A549 (cell line): Measurements from ENCODE around the gene ZNF670. TPM values are rescaled to one million over a fixed set of nuclear protein-coding genes. Genes with fewer than 3 reads are reported as not detected.
A peak's percentile ranks its signal among the peaks of the same experiment; 100 is the strongest.

Experiments
- ATAC-seq, 2 experiments: fragments of 200-7000 bp in 1 of 2; fragments of >200 bp in 1 of 2; cut with Nextera tagmentation in 1 of 2; cut with Tn5 transposase in 1 of 2; 3 replicates each; pipeline versions ENCODE4 v1.8.0 to v1.9.1; 2018 to 2020; ENCODE audit warnings: mild to moderate bottlenecking in 1 of 2, moderate library complexity in 1 of 2
- CTCF ChIA-PET: fragments of 300-600 bp; sonication (Branson Sonifier 250); formaldehyde crosslinking; extraction: SDS; loops from one replicate; lab custom pipeline; 2021; ENCODE audit warnings: antibody characterized with exemption, inconsistent platforms; lab: Yijun Ruan, JAX
- POLR2A ChIA-PET: fragments of 350-600 bp; formaldehyde crosslinking; extraction: SDS; loops from one replicate; lab custom pipeline; 2021; ENCODE audit warnings: antibody characterized with exemption, inconsistent platforms; lab: Yijun Ruan, JAX
- DNase-seq, 2 experiments: peaks; one replicate each; pipeline versions ENCODE4 v3.0.0 to v3.0.0-alpha.2; 2011 to 2016; ENCODE audit warnings: low read depth in 1 of 2, low spot score in 1 of 2
- FAIRE-seq: peaks from 2 replicates; lab custom pipeline; 2011; peaks lifted over from hg19 to GRCh38; lab: Jason Lieb, UNC
- H3K27ac ChIP-seq, 2 experiments: fragments of >200 bp; sonication (Bioruptor Twin); formaldehyde crosslinking; 3 replicates each; pipeline ENCODE4 v1.5.1; 2016 to 2017
- H3K4me1 ChIP-seq: fragments of >200 bp; sonication (Bioruptor Twin); formaldehyde crosslinking; 3 replicates; pipeline ENCODE4 v1.6.1; 2016
- H3K4me2 ChIP-seq: fragments of >200 bp; sonication (Bioruptor Twin); formaldehyde crosslinking; 3 replicates; pipeline ENCODE4 v1.6.1; 2016
- H3K4me3 ChIP-seq: fragments of >200 bp; sonication (Bioruptor Twin); formaldehyde crosslinking; 3 replicates; pipeline ENCODE4 v1.5.1; 2016
- H3K9me3 ChIP-seq: fragments of >200 bp; sonication (Bioruptor Twin); formaldehyde crosslinking; 3 replicates; pipeline ENCODE4 v1.6.1; 2016
- BHLHE40 ChIP-seq: IDR thresholded peaks from 2 replicates; pipeline ENCODE4 v1.6.1; 2012; ENCODE audit warnings: low read depth, low read length, inconsistent platforms
- CBX8 ChIP-seq: fragments of 200-600 bp; sonication (generic); IDR thresholded peaks from 2 replicates; pipeline ENCODE4 v1.6.1; 2016
- CEBPB ChIP-seq, 2 experiments: fragments of >200 bp in 1 of 2; sonication (Bioruptor Twin) in 1 of 2; formaldehyde crosslinking in 1 of 2; IDR thresholded peaks; 2 replicates each; pipeline ENCODE4 v1.6.1; 2012 to 2016
- CHD4 ChIP-seq: fragments of 200-600 bp; sonication (generic); IDR thresholded peaks from 2 replicates; pipeline ENCODE4 v1.6.1; 2016; ENCODE audit warnings: antibody characterized with exemption, mild to moderate bottlenecking, borderline replicate concordance
- EHF ChIP-seq: fragments of 250-450 bp; sonication (Bioruptor Pico); IDR thresholded peaks from 2 replicates; pipeline ENCODE4 v1.5.0; 2020; ENCODE audit warnings: mild to moderate bottlenecking
- EP300 ChIP-seq, 2 experiments: fragments of >200 bp; sonication (Bioruptor Twin); formaldehyde crosslinking; IDR thresholded peaks; 2 replicates in 1 of 2; 3 replicates in 1 of 2; pipeline ENCODE4 v1.6.1; 2016 to 2017
- ESRRA ChIP-seq: fragments of 150-350 bp; IDR thresholded peaks from 2 replicates; pipeline ENCODE4 v1.6.1; 2014; ENCODE audit warnings: mild to moderate bottlenecking, low read length, borderline replicate concordance
- FOSL2 ChIP-seq, 2 experiments: fragments of 450-650 bp in 1 of 2; fragments of >200 bp in 1 of 2; sonication (Bioruptor Twin) in 1 of 2; formaldehyde crosslinking; IDR thresholded peaks; 2 replicates each; pipeline versions ENCODE4 v1.5.0 to v1.6.1; 2016 to 2020; ENCODE audit warnings: mild to moderate bottlenecking in 1 of 2, moderate library complexity in 1 of 2
- HOXA7 ChIP-seq: fragments of 250-450 bp; sonication (Bioruptor Pico); IDR thresholded peaks from 2 replicates; pipeline ENCODE4 v1.5.0; 2020; ENCODE audit warnings: mild to moderate bottlenecking, moderate library complexity
- HOXB13 ChIP-seq: fragments of 250-450 bp; sonication (Bioruptor Pico); IDR thresholded peaks from 2 replicates; pipeline ENCODE4 v1.5.0; 2020; ENCODE audit warnings: low read depth, mild to moderate bottlenecking, moderate library complexity
- HOXB5 ChIP-seq: fragments of 250-450 bp; sonication (Bioruptor Pico); IDR thresholded peaks from 2 replicates; pipeline ENCODE4 v1.5.0; 2020; ENCODE audit warnings: mild to moderate bottlenecking, moderate library complexity
- KDM1A ChIP-seq: fragments of 200-600 bp; sonication (generic); IDR thresholded peaks from 2 replicates; pipeline ENCODE4 v1.6.1; 2016; ENCODE audit warnings: low read depth, mild to moderate bottlenecking
- KDM5A ChIP-seq: fragments of 200-600 bp; sonication (generic); IDR thresholded peaks from 2 replicates; pipeline ENCODE4 v1.6.1; 2016; ENCODE audit warnings: antibody characterized with exemption, mild to moderate bottlenecking
- MAZ ChIP-seq: fragments of 150-350 bp; IDR thresholded peaks from 2 replicates; pipeline ENCODE4 v1.6.1; 2014; ENCODE audit warnings: antibody characterized with exemption, low read depth, low read length, borderline replicate concordance
- NFE2L2 ChIP-seq: fragments of 150-350 bp; conservative IDR thresholded peaks from 2 replicates; pipeline ENCODE4 v1.6.1; 2014; ENCODE audit warnings: low read length
- NPAS2 ChIP-seq: fragments of 250-450 bp; sonication (Bioruptor Pico); IDR thresholded peaks from 2 replicates; pipeline ENCODE4 v1.8.0; 2022; ENCODE audit warnings: mild to moderate bottlenecking, moderate library complexity, borderline replicate concordance
- NR3C1 ChIP-seq: fragments of >200 bp; sonication (Bioruptor Twin); formaldehyde crosslinking; IDR thresholded peaks from 3 replicates; pipeline ENCODE4 v1.6.1; 2017
- PHF8 ChIP-seq: fragments of 200-600 bp; sonication (generic); IDR thresholded peaks from 2 replicates; pipeline ENCODE4 v1.6.1; 2016; ENCODE audit warnings: low read depth, mild to moderate bottlenecking, antibody characterized with exemption, moderate library complexity, borderline replicate concordance
- POLR2A ChIP-seq: IDR thresholded peaks from 2 replicates; pipeline ENCODE4 v1.6.1; 2012; ENCODE audit warnings: mild to moderate bottlenecking, low read length
- RAD21 ChIP-seq, 2 experiments: fragments of >200 bp in 1 of 2; sonication (Bioruptor Twin) in 1 of 2; formaldehyde crosslinking in 1 of 2; IDR thresholded peaks in 1 of 2; conservative IDR thresholded peaks in 1 of 2; 2 replicates in 1 of 2; 3 replicates in 1 of 2; pipeline ENCODE4 v1.6.1; 2012 to 2018; ENCODE audit warnings: inconsistent platforms in 1 of 2
- RCOR1 ChIP-seq: fragments of 150-350 bp; IDR thresholded peaks from 2 replicates; pipeline ENCODE4 v1.6.1; 2014; ENCODE audit warnings: antibody characterized with exemption, low read length, low read depth
- RNF2 ChIP-seq: fragments of 200-600 bp; sonication (generic); IDR thresholded peaks from 2 replicates; pipeline ENCODE4 v1.6.1; 2016; ENCODE audit warnings: low read depth, mild to moderate bottlenecking, antibody characterized with exemption, moderate library complexity, borderline replicate concordance
- SMC3 ChIP-seq: fragments of >200 bp; sonication (Bioruptor Twin); formaldehyde crosslinking; IDR thresholded peaks from 3 replicates; pipeline ENCODE4 v1.6.1; 2018; ENCODE audit warnings: inconsistent platforms
- TP53 ChIP-seq: fragments of 250-450 bp; sonication (Bioruptor Pico); IDR thresholded peaks from 2 replicates; pipeline ENCODE4 v1.5.0; 2021; ENCODE audit warnings: mild to moderate bottlenecking, moderate library complexity
- ZFP36 ChIP-seq: fragments of 450-650 bp; IDR thresholded peaks from 2 replicates; pipeline ENCODE4 v1.6.1; 2014; ENCODE audit warnings: borderline replicate concordance; ENCODE audit not compliant: partially characterized antibody
- ZNF302 ChIP-seq: fragments of 250-450 bp; sonication (Bioruptor Pico); IDR thresholded peaks from 2 replicates; pipeline ENCODE4 v1.9.0; 2021; ENCODE audit warnings: inconsistent platforms, mild to moderate bottlenecking, moderate library complexity
- ZSCAN20 ChIP-seq: fragments of 250-450 bp; sonication (Bioruptor Pico); IDR thresholded peaks from 2 replicates; pipeline ENCODE4 v1.8.0; 2022; ENCODE audit warnings: mild to moderate bottlenecking, moderate library complexity
- WGBS: methylation state at CpG from one replicate; pipeline ENCODE4 v1.1.6; 2017; ENCODE audit errors: missing lambda C conversion rate; 5-methylcytosine and 5-hydroxymethylcytosine counted together
- polyA plus RNA-seq, 4 experiments: library from polyadenylated mRNA; depleted of rRNA in 3 of 4; stranded (reverse); fragments of >200 nt; fragmentation: RNase III in 1 of 4; extraction: RNeasy Plus Mini Kit Qiagen cat#74134 plus additional on column Dnase treatment in 1 of 4; gene quantifications; 2 replicates in 3 of 4; 3 replicates in 1 of 4; pipeline ENCODE4 v1.2.3, GENCODE V29; 2011 to 2017
- TF ChIP-seq, protein P1 (sequence below): IDR thresholded peaks from 2 replicates; pipeline ENCODE4 v1.6.1; 2012
- TF ChIP-seq, protein P2 (sequence below): IDR thresholded peaks from 2 replicates; pipeline ENCODE4 v1.6.1; 2012; ENCODE audit warnings: low read depth, borderline replicate concordance
- TF ChIP-seq, protein P3 (sequence below): fragments of 450-650 bp; IDR thresholded peaks from 2 replicates; pipeline ENCODE4 v1.6.1; 2014; ENCODE audit warnings: antibody characterized with exemption
- TF ChIP-seq, protein P4 (sequence below): fragments of >200 bp; sonication (Bioruptor Twin); formaldehyde crosslinking; IDR thresholded peaks from 2 replicates; pipeline ENCODE4 v1.6.1; 2016
- TF ChIP-seq, protein P5 (sequence below): fragments of >200 bp; sonication (Bioruptor Twin); formaldehyde crosslinking; IDR thresholded peaks from 3 replicates; pipeline ENCODE4 v1.6.1; 2016
- TF ChIP-seq, protein P6 (sequence below): fragments of 250-450 bp; sonication (Bioruptor Pico); IDR thresholded peaks from 2 replicates; pipeline ENCODE4 v1.5.0; 2020; ENCODE audit warnings: low read depth, mild to moderate bottlenecking, moderate library complexity
- TF ChIP-seq, protein P7 (sequence below): fragments of 250-450 bp; sonication (Bioruptor Pico); IDR thresholded peaks from 2 replicates; pipeline ENCODE4 v1.5.0; 2021; ENCODE audit warnings: mild to moderate bottlenecking, moderate library complexity, borderline replicate concordance

The ZNF670 gene
- polyA plus RNA-seq, 2 of the 4 experiments (the other 2 are of a cell fraction): 2.9 to 4.3 TPM

DNA sequence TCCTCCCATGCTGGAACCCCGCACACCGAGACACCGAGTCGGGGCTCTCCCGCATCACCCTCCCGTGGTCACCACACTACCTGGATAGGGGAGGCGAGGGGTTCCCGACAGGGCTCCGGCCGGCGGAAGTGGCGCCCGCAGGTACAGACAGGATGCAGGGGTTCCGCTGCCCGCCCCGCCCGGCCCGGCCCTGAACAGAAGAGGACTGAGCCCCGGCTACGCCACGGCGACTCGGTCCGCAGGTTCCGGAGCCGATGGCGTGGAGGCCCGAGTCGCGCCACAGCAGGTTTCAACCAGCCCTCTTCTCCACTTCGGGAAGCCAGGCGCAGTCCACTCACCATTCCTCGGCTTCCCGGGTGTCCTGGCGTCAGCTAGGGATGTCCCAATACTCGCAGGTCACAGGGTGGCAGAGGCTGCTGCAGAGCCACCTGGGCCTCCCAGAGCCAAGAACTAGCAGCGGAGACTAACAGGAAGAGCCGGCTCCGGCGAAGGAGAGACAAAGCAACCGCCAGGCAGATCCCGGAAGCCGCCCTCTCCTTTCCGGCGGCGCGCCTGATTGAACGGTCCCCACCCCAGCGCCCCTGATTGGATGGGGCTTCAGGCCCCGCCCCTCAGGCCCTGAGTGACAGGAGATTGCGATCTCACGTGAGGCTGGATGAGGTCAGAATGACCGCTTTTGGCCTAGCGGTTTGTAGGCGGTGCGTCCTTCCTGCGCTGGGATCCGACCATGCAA lies 25.4 kb upstream of the ZNF670 start, which contains the start of gene ZNF669:
TSS of gene ZNF669 (minus strand) at position 498 of the 733 bp plus-strand sequence. CDS start at position 341, 157 bp downstream.
- ChIA-PET CTCF (interaction anchor here (0.6 kb wide), 1 partner anchor 24 kb away, joined by 3 read pairs; no protein-coding TSS in a partner anchor), POLR2A (no interaction called here)
- H3K27ac ChIP-seq: peak within 1 kb of the TSS; percentile 75 to 90
- H3K4me2 ChIP-seq: peak within 1 kb of the TSS; percentile 77
- no peaks in the 10 kb centered on the region for H3K4me1 ChIP-seq
- H3K9me3 ChIP-seq: peaks cover 84% of the 10 kb centered on the region
- 3% methylated on average over 27 of the region's 58 CpGs for whole genome bisulfite sequencing
- H3K4me3 ChIP-seq: peak within 1 kb of the TSS; percentile 67
- FAIRE-seq: no peak
- peak; percentile 99 to 100 for ATAC-seq
- peak; percentile 84 to 95 for DNase-seq
- TF ChIP-seq EP300 (IDR thresholded peaks at IDR 0.05) (no peak), RAD21 (conservative IDR thresholded peaks at IDR 0.05 in 1 of 2, IDR thresholded peaks at IDR 0.05 in 1 of 2) (no peak), EHF (CRISPR knock-in tag) (no peak), FOSL2 (IDR thresholded peaks at IDR 0.05) (no peak), FOSL2 (CRISPR knock-in tag; IDR thresholded peaks at IDR 0.05) (no peak), KDM1A (no peak), RNF2 (no peak), POLR2A (peak; percentile 64), RCOR1 (no peak), MAZ (no peak), HOXB5 (CRISPR knock-in tag) (no peak), NR3C1 (no peak), ESRRA (no peak), CEBPB (IDR thresholded peaks at IDR 0.05) (no peak), TP53 (CRISPR knock-in tag) (no peak), KDM5A (no peak), CBX8 (no peak), BHLHE40 (peak; percentile 95), SMC3 (no peak), ZSCAN20 (CRISPR knock-in tag) (no peak), NPAS2 (CRISPR knock-in tag) (no peak), HOXA7 (CRISPR knock-in tag) (no peak), CHD4 (no peak), PHF8 (peak; percentile 91), NFE2L2 (no peak), ZFP36 (no peak), HOXB13 (CRISPR knock-in tag) (no peak), ZNF302 (no peak)
- TF ChIP-seq, protein P1, sequence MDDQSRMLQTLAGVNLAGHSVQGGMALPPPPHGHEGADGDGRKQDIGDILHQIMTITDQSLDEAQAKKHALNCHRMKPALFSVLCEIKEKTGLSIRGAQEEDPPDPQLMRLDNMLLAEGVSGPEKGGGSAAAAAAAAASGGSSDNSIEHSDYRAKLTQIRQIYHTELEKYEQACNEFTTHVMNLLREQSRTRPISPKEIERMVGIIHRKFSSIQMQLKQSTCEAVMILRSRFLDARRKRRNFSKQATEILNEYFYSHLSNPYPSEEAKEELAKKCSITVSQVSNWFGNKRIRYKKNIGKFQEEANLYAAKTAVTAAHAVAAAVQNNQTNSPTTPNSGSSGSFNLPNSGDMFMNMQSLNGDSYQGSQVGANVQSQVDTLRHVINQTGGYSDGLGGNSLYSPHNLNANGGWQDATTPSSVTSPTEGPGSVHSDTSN: peak; percentile 77
- TF ChIP-seq, protein P2, sequence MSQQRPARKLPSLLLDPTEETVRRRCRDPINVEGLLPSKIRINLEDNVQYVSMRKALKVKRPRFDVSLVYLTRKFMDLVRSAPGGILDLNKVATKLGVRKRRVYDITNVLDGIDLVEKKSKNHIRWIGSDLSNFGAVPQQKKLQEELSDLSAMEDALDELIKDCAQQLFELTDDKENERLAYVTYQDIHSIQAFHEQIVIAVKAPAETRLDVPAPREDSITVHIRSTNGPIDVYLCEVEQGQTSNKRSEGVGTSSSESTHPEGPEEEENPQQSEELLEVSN: peak; percentile 41; the same call in 1 of the 2 replicates
- TF ChIP-seq, protein P3, sequence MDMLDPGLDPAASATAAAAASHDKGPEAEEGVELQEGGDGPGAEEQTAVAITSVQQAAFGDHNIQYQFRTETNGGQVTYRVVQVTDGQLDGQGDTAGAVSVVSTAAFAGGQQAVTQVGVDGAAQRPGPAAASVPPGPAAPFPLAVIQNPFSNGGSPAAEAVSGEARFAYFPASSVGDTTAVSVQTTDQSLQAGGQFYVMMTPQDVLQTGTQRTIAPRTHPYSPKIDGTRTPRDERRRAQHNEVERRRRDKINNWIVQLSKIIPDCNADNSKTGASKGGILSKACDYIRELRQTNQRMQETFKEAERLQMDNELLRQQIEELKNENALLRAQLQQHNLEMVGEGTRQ: peak; percentile 53
- TF ChIP-seq, protein P4, sequence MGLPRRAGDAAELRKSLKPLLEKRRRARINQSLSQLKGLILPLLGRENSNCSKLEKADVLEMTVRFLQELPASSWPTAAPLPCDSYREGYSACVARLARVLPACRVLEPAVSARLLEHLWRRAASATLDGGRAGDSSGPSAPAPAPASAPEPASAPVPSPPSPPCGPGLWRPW: no peak
- TF ChIP-seq, protein P5, sequence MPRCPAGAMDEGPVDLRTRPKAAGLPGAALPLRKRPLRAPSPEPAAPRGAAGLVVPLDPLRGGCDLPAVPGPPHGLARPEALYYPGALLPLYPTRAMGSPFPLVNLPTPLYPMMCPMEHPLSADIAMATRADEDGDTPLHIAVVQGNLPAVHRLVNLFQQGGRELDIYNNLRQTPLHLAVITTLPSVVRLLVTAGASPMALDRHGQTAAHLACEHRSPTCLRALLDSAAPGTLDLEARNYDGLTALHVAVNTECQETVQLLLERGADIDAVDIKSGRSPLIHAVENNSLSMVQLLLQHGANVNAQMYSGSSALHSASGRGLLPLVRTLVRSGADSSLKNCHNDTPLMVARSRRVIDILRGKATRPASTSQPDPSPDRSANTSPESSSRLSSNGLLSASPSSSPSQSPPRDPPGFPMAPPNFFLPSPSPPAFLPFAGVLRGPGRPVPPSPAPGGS: 0 out of 3 replicates have a peak, but pooled peaks have one; percentile 51
- TF ChIP-seq, protein P6, sequence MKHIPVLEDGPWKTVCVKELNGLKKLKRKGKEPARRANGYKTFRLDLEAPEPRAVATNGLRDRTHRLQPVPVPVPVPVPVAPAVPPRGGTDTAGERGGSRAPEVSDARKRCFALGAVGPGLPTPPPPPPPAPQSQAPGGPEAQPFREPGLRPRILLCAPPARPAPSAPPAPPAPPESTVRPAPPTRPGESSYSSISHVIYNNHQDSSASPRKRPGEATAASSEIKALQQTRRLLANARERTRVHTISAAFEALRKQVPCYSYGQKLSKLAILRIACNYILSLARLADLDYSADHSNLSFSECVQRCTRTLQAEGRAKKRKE (CRISPR knock-in tag): no peak
- TF ChIP-seq, protein P7, sequence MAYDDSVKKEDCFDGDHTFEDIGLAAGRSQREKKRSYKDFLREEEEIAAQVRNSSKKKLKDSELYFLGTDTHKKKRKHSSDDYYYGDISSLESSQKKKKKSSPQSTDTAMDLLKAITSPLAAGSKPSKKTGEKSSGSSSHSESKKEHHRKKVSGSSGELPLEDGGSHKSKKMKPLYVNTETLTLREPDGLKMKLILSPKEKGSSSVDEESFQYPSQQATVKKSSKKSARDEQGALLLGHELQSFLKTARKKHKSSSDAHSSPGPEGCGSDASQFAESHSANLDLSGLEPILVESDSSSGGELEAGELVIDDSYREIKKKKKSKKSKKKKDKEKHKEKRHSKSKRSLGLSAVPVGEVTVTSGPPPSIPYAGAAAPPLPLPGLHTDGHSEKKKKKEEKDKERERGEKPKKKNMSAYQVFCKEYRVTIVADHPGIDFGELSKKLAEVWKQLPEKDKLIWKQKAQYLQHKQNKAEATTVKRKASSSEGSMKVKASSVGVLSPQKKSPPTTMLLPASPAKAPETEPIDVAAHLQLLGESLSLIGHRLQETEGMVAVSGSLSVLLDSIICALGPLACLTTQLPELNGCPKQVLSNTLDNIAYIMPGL: no peak
